Fibroblast of the aortic adventitia (primary cell): ENCODE measurements around the gene ADAMTS6. TPM values are rescaled to one million over a fixed set of nuclear protein-coding genes. Genes with fewer than 3 reads are reported as not detected.

Experiments used
- DNase-seq: peaks from one replicate; pipeline ENCODE4 v3.0.0-alpha.2; 2010; ENCODE audit warnings: low read depth
- H3K4me3 ChIP-seq: 2 replicates; pipeline ENCODE4 v1.5.1; 2011; ENCODE audit warnings: low read depth, mild to moderate bottlenecking, control low read depth, low read length, moderate library complexity
- total RNA-seq: library from RNA; depleted of rRNA; stranded (reverse); fragments of >200 nt; gene quantifications from 2 replicates; pipeline ENCODE4 v1.2.3, GENCODE V29; 2012; ENCODE audit warnings: low replicate concordance
- TF ChIP-seq, protein P1 (sequence below): IDR thresholded peaks from 2 replicates; pipeline ENCODE4 v1.5.1; 2011; ENCODE audit warnings: mild to moderate bottlenecking, low read length, control low read depth, inconsistent platforms; ENCODE audit not compliant: insufficient read depth

Gene ADAMTS6
- total RNA-seq, 1 donor: 40.8 TPM

DNA sequence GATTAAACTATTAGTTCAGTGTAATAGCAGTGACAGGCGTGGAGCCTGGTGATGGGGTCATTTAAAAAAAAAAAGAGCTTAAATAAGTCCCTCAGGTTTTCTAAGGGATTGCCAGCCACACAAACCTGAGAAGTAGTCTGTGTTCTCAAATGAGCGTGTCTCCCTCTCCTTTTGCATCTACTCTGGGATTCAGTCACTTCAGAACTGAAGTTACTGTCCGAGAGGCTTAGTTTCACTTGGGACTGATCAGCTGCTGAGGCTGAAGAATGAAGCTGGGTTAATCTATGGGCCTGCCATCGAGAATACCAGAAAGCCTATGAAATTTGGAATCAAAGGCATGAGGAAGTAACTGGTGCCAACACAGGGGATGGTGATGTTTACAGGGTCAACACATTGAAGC lies 310.1 kb downstream of the ADAMTS6 start:
- no peak overlapping the region for H3K4me3 ChIP-seq
- TF ChIP-seq, protein P1, sequence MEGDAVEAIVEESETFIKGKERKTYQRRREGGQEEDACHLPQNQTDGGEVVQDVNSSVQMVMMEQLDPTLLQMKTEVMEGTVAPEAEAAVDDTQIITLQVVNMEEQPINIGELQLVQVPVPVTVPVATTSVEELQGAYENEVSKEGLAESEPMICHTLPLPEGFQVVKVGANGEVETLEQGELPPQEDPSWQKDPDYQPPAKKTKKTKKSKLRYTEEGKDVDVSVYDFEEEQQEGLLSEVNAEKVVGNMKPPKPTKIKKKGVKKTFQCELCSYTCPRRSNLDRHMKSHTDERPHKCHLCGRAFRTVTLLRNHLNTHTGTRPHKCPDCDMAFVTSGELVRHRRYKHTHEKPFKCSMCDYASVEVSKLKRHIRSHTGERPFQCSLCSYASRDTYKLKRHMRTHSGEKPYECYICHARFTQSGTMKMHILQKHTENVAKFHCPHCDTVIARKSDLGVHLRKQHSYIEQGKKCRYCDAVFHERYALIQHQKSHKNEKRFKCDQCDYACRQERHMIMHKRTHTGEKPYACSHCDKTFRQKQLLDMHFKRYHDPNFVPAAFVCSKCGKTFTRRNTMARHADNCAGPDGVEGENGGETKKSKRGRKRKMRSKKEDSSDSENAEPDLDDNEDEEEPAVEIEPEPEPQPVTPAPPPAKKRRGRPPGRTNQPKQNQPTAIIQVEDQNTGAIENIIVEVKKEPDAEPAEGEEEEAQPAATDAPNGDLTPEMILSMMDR: no peak
- DNase-seq: no peak

DNA sequence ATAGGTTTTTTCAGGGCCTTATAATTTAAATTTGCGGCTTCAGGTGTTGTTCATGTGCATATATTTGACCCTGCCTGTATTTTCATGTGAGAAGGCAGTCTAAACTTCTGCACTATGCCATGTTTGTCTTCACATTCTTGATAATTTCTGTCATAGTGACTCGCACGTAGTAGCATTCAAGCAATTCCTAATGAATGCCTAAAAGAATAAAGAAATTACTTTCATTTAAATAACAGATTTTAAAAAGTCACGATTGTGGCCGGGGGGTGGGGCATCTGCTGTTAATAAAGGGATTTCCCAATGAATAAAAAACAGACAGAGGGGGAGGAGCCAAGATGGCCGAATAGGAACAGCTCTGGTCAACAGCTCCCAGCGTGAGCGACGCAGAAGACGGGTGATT lies 318.0 kb downstream of the ADAMTS6 start:
- DNase-seq: peak; percentile 52
- no peak overlapping the region for H3K4me3 ChIP-seq
- TF ChIP-seq, protein P1: no peak

DNA sequence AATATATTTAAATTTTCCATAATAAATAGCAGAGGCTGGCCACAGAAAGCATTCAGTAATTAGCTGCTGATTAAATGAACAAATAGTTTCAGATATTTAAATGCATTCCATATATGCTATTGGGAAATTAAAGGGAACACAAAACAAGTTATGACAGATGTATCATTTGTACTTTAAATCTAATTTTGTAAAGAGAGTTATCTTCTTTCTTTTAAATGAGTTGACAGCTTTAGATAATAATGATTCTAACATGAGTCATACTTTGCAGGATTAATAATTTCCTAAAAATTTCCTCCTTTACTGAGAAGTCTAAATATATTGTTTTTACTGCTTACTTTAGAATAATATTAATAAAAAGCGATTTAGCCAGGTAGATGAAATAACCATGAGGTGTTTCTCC lies 320.1 kb downstream of the ADAMTS6 start:
- no peak overlapping the region for H3K4me3 ChIP-seq
- TF ChIP-seq, protein P1: no peak
- no peak for DNase-seq

DNA sequence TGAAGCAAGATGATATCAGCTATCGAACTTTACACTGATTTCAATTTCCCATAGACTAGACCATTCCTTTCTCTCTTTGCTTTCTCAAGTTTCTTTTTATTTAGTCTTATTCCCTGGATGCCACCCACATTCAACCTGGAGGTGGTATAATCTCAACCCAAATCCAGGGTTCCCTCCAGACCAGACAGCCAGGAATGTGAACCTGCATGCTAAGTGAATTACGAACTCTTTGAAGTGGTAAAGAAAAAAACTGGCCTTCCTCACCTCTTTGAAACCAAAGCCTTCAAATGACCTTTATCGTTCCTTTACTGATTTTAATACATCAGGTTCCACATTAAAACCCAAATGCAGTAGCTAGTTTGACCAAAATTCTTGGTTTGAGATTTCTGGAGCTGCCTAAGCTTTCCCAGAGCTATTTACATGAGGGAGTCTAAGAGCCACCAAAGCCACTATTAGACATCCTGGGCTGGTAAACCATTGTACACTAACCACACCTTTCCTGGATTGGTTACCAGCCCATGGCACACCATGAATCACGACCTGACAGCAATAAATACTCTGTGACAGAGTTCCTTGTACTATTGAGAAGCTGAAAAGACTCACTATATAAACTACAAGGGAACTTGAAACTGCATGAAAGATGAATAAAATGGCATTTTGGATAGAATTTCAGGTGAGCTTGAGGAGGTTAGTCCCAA lies 323.7 kb downstream of the ADAMTS6 start:
- TF ChIP-seq, protein P1: no peak
- DNase-seq: no peak
- H3K4me3 ChIP-seq: no peak overlapping the region

DNA sequence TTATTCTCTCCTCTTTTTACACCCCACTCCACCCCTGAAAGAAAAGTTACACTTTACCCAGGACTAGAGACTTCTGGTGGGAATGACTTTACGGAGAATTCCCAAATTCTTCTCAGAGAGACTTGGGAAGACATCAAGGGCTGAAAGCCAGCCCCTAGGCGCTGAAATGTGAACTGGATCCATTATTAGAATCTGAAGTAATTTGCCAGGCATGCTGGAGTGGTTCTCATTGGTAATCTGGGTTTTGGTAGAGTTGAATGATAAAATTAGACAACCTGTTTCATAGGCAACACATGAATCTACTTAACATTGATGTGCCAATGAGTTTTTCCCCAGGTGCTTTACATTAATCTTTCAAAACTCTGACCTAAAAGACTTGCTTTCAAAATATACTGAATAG lies 324.8 kb downstream of the ADAMTS6 start:
- H3K4me3 ChIP-seq: no peak overlapping the region
- TF ChIP-seq, protein P1: no peak
- DNase-seq: no peak

DNA sequence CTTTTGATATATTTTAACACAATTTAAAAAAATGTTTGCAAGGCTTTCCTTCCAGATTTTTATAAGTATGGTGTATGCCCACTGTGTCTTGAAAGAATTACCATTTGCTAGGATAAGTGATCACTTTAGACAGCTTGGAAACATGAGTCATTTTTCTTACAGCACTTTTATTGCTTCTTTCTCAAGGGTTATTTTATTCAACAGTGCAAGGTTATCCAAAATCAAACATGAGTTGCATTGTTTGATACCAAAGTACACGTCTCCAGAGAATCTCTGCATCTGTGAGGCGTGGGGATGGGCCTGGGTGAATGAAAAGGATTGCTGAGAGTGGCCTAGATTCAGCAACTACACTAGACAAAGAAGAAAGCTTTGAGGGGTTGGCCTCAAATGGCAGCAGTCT lies 329.6 kb downstream of the ADAMTS6 start:
- DNase-seq: peak; percentile 55
- TF ChIP-seq, protein P1: no peak
- no peak overlapping the region for H3K4me3 ChIP-seq

DNA sequence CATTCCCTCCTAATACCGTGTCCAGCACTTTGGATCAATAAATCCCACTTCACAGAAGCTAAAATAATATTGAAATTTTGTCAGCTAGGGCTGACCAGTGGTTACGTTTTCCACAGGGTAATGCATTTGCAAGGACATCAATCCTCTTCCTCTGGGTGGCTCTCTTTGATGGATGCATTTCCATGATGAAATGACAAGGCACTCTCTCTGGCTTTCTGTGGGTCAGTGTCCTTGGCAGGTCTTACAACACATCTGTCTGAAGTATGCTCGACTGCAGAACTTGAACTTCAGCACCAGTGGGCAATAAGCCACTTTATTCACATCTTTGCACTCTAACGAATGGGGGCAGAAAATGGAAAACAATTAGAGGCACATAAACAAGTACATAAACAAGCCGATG lies 330.1 kb downstream of the ADAMTS6 start:
- DNase-seq: no peak
- TF ChIP-seq, protein P1: no peak
- no peak overlapping the region for H3K4me3 ChIP-seq
